ENCODE results near the gene ADAMTSL2.

ADAMTSL2 gene

GRCh38 chr9:133534346-133535291, at the start of gene ADAMTSL2:
ADAMTSL2 (plus strand) TSS chr9:133534704; CDS start chr9:133536713, 2,009 bp downstream.
- no peak for DNase-seq

- no peak for DNase-seq
Measured at GRCh38 chr9:133485531-133486260, 48.8 kb upstream of the ADAMTSL2 start.

- no peak for DNase-seq
Measured at GRCh38 chr9:133487331-133487725, 47.2 kb upstream of the ADAMTSL2 start.

- no peak for DNase-seq
Measured at GRCh38 chr9:133488686-133489252, 45.7 kb upstream of the ADAMTSL2 start.

- no peak for DNase-seq
Measured at GRCh38 chr9:133489253-133490190, 45.0 kb upstream of the ADAMTSL2 start.

- DNase-seq: no peak
Measured at GRCh38 chr9:133490201-133490681, 44.3 kb upstream of the ADAMTSL2 start.

GRCh38 chr9:133490865-133491655, 43.4 kb upstream of the ADAMTSL2 start:
- DNase-seq: no peak

GRCh38 chr9:133491656-133491925, 42.9 kb upstream of the ADAMTSL2 start:
- DNase-seq: no peak

GRCh38 chr9:133492061-133493021, 42.2 kb upstream of the ADAMTSL2 start:
- no peak for DNase-seq

GRCh38 chr9:133493428-133493827, 41.1 kb upstream of the ADAMTSL2 start:
- DNase-seq: no peak

- DNase-seq: no peak
Measured at GRCh38 chr9:133493845-133494540, 40.5 kb upstream of the ADAMTSL2 start.

- DNase-seq: no peak
Measured at GRCh38 chr9:133494636-133495326, 39.7 kb upstream of the ADAMTSL2 start.

GRCh38 chr9:133495327-133496293, 38.9 kb upstream of the ADAMTSL2 start:
- DNase-seq: no peak

GRCh38 chr9:133496861-133497842, 37.4 kb upstream of the ADAMTSL2 start:
- DNase-seq: no peak

- DNase-seq: no peak
Measured at GRCh38 chr9:133499132-133499891, 35.2 kb upstream of the ADAMTSL2 start.

GRCh38 chr9:133499892-133500270, 34.6 kb upstream of the ADAMTSL2 start:
- DNase-seq: no peak

Data from NCI-H146 (cell line).